Measurements from ENCODE around the gene STX8. TPM values are rescaled to one million over a fixed set of nuclear protein-coding genes. Genes with fewer than 3 reads are reported as not detected.

The STX8 gene
- total and polyA plus RNA-seq, 4 donors, result 14.7 to 39.5 (median 28.7) TPM

DNA sequence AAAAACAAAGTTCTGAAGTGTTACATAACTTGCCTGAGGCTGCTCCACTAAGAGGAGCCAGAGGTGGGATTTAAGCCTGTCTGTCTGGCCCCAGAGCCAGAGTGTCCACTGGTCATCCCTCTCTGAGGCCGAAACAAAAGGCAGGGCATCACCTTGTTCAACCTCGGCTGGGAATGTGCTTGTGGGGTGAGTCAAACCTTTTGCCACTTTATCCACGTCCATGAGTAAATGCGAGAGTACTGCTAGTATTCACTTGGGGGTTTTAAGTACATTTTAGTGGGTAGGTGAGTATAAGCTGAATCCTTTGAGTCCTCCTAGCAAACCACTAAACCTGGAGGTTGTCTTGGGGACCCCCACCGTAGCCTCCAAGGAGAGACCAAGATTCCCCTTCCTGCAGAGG lies 103.5 kb downstream of the STX8 start (continued):
- TF ChIP-seq, protein P1, sequence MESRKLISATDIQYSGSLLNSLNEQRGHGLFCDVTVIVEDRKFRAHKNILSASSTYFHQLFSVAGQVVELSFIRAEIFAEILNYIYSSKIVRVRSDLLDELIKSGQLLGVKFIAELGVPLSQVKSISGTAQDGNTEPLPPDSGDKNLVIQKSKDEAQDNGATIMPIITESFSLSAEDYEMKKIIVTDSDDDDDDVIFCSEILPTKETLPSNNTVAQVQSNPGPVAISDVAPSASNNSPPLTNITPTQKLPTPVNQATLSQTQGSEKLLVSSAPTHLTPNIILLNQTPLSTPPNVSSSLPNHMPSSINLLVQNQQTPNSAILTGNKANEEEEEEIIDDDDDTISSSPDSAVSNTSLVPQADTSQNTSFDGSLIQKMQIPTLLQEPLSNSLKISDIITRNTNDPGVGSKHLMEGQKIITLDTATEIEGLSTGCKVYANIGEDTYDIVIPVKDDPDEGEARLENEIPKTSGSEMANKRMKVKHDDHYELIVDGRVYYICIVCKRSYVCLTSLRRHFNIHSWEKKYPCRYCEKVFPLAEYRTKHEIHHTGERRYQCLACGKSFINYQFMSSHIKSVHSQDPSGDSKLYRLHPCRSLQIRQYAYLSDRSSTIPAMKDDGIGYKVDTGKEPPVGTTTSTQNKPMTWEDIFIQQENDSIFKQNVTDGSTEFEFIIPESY (IDR thresholded peaks at IDR 0.05), result no peak
- TF ChIP-seq, protein P2, sequence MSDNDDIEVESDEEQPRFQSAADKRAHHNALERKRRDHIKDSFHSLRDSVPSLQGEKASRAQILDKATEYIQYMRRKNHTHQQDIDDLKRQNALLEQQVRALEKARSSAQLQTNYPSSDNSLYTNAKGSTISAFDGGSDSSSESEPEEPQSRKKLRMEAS (IDR thresholded peaks at IDR 0.05), result no peak
- TF ChIP-seq FOXA2 (IDR thresholded peaks at IDR 0.05) (no peak), HNF4G (IDR thresholded peaks at IDR 0.05) (no peak), HNF4A (conservative IDR thresholded peaks at IDR 0.05) (no peak), NR2F2 (IDR thresholded peaks at IDR 0.05) (no peak), RAD21 (IDR thresholded peaks at IDR 0.05) (no peak), SP1 (IDR thresholded peaks at IDR 0.05) (no peak)
- TF ChIP-seq, protein P3, sequence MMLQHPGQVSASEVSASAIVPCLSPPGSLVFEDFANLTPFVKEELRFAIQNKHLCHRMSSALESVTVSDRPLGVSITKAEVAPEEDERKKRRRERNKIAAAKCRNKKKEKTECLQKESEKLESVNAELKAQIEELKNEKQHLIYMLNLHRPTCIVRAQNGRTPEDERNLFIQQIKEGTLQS (IDR thresholded peaks at IDR 0.05), result no peak

DNA sequence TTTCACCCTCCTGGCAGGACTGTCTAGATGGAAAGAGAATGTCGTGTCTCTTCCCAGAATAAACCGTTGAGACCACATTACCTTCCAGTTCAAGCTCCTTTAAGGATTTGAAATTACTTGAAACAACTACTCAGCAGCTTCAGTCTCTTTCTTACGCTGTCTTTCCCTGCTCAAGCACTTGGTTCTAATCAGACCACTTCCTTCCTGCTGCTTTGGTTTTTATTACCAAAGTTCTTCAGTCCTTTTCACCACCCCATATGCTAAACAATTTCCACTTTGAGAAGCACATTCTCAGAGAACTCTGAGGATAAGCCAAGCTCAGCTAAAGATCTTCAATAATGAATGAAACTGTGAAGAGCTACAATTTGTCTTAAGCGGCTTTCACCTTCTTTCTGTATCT lies 105.4 kb downstream of the STX8 start:
- H3K36me3 ChIP-seq (ENCODE audit: control insufficient read depth in 4 of 4, insufficient read depth in 3 of 4, low read depth in 1 of 4, low read length in 3 of 4), result no peaks in the 10 kb centered on the region
- TF ChIP-seq NR2F2 (IDR thresholded peaks at IDR 0.05) (no peak), FOXA2 (IDR thresholded peaks at IDR 0.05) (no peak), EGR1 (IDR thresholded peaks at IDR 0.05; ENCODE audit: low read depth in 2 of 2) (no peak), TAF1 (conservative IDR thresholded peaks at IDR 0.05) (no peak), SP1 (IDR thresholded peaks at IDR 0.05) (no peak), RAD21 (IDR thresholded peaks at IDR 0.05) (no peak), HNF4A (conservative IDR thresholded peaks at IDR 0.05) (no peak)
- TF ChIP-seq, protein P1 (IDR thresholded peaks at IDR 0.05), result no peak
- TF ChIP-seq, protein P2 (IDR thresholded peaks at IDR 0.05), result no peak
- TF ChIP-seq, protein P3 (IDR thresholded peaks at IDR 0.05), result no peak
- no peak for DNase-seq (ENCODE audit: low spot score)
- no peak overlapping the region for H3K9ac ChIP-seq (ENCODE audit: low read depth in 1 of 2, low read length in 2 of 2)
- no peaks in the 10 kb centered on the region for H3K9me3 ChIP-seq (ENCODE audit: control insufficient read depth in 4 of 4, low read length in 3 of 4)
- H3K27ac ChIP-seq (ENCODE audit: low read depth in 1 of 2, low read length in 2 of 2), result no peak overlapping the region
- WGBS, result 63% methylated on average over 4 of the region's 4 CpGs
- no peak overlapping the region for H3K4me3 ChIP-seq (ENCODE audit: low read depth in 1 of 3, low read length in 3 of 3)
- no peaks in the 10 kb centered on the region for H3K4me1 ChIP-seq (ENCODE audit: control insufficient read depth in 4 of 4, insufficient read depth in 4 of 4, low read length in 3 of 4)
- H3K27me3 ChIP-seq (ENCODE audit: control insufficient read depth in 4 of 4, insufficient read depth in 4 of 4, low read length in 3 of 4), result no peaks in the 10 kb centered on the region

DNA sequence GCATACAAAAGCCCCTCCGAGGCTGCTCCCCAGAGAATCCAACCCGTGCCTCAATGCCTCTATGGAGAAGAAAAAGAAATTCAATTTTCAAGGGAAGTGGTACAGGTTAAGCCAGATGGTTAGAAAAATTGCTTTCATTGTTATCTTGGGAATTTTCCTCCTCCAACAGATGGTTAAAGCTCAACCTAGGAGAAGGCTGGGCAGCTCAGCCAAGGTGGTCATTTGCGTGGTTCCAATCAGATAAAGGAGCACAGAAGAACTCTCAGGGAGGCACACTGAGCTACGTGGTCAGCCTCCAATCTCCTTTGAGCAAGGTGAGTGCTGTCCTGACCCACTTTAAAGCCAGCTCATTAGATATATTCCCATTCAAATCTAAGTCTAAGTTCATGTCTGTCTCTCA lies 106.7 kb downstream of the STX8 start:
- no peak overlapping the region for H3K4me3 ChIP-seq (ENCODE audit: low read depth in 1 of 3, low read length in 3 of 3)
- H3K27ac ChIP-seq (ENCODE audit: low read depth in 1 of 2, low read length in 2 of 2), result no peak overlapping the region
- no peaks in the 10 kb centered on the region for H3K4me1 ChIP-seq (ENCODE audit: control insufficient read depth in 4 of 4, insufficient read depth in 4 of 4, low read length in 3 of 4)
- TF ChIP-seq, protein P4, sequence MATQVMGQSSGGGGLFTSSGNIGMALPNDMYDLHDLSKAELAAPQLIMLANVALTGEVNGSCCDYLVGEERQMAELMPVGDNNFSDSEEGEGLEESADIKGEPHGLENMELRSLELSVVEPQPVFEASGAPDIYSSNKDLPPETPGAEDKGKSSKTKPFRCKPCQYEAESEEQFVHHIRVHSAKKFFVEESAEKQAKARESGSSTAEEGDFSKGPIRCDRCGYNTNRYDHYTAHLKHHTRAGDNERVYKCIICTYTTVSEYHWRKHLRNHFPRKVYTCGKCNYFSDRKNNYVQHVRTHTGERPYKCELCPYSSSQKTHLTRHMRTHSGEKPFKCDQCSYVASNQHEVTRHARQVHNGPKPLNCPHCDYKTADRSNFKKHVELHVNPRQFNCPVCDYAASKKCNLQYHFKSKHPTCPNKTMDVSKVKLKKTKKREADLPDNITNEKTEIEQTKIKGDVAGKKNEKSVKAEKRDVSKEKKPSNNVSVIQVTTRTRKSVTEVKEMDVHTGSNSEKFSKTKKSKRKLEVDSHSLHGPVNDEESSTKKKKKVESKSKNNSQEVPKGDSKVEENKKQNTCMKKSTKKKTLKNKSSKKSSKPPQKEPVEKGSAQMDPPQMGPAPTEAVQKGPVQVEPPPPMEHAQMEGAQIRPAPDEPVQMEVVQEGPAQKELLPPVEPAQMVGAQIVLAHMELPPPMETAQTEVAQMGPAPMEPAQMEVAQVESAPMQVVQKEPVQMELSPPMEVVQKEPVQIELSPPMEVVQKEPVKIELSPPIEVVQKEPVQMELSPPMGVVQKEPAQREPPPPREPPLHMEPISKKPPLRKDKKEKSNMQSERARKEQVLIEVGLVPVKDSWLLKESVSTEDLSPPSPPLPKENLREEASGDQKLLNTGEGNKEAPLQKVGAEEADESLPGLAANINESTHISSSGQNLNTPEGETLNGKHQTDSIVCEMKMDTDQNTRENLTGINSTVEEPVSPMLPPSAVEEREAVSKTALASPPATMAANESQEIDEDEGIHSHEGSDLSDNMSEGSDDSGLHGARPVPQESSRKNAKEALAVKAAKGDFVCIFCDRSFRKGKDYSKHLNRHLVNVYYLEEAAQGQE (IDR thresholded peaks at IDR 0.05), result no peak
- TF ChIP-seq HNF4G (IDR thresholded peaks at IDR 0.05) (no peak), YY1 (IDR thresholded peaks at IDR 0.05) (no peak), FOXA2 (IDR thresholded peaks at IDR 0.05) (no peak), RXRA (IDR thresholded peaks at IDR 0.05) (no peak), TAF1 (conservative IDR thresholded peaks at IDR 0.05) (no peak), HNF4A (conservative IDR thresholded peaks at IDR 0.05) (no peak), FOXA1 (IDR thresholded peaks at IDR 0.05) (no peak)
- TF ChIP-seq, protein P5, sequence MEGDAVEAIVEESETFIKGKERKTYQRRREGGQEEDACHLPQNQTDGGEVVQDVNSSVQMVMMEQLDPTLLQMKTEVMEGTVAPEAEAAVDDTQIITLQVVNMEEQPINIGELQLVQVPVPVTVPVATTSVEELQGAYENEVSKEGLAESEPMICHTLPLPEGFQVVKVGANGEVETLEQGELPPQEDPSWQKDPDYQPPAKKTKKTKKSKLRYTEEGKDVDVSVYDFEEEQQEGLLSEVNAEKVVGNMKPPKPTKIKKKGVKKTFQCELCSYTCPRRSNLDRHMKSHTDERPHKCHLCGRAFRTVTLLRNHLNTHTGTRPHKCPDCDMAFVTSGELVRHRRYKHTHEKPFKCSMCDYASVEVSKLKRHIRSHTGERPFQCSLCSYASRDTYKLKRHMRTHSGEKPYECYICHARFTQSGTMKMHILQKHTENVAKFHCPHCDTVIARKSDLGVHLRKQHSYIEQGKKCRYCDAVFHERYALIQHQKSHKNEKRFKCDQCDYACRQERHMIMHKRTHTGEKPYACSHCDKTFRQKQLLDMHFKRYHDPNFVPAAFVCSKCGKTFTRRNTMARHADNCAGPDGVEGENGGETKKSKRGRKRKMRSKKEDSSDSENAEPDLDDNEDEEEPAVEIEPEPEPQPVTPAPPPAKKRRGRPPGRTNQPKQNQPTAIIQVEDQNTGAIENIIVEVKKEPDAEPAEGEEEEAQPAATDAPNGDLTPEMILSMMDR (IDR thresholded peaks at IDR 0.05; ENCODE audit: low read depth, low read length, missing input control), result no peak
- TF ChIP-seq, protein P1 (IDR thresholded peaks at IDR 0.05), result no peak
- TF ChIP-seq, protein P2 (IDR thresholded peaks at IDR 0.05), result no peak

More for the DNA sequence above, 106.7 kb downstream of the STX8 start:
- no peaks in the 10 kb centered on the region for H3K9me3 ChIP-seq (ENCODE audit: control insufficient read depth in 4 of 4, low read length in 3 of 4)
- no peaks in the 10 kb centered on the region for H3K27me3 ChIP-seq (ENCODE audit: control insufficient read depth in 4 of 4, insufficient read depth in 4 of 4, low read length in 3 of 4)
- H3K36me3 ChIP-seq (ENCODE audit: control insufficient read depth in 4 of 4, insufficient read depth in 3 of 4, low read depth in 1 of 4, low read length in 3 of 4), result no peaks in the 10 kb centered on the region
- DNase-seq (ENCODE audit: low spot score), result no peak
- H3K9ac ChIP-seq (ENCODE audit: low read depth in 1 of 2, low read length in 2 of 2), result no peak overlapping the region
- WGBS, result 96% methylated on average over 4 of the region's 4 CpGs

All from liver (tissue), 9 donors.